Psoas muscle (tissue), 8 donors: ENCODE measurements around the gene GABRR3. TPM values are rescaled to one million over a fixed set of nuclear protein-coding genes. Genes with fewer than 3 reads are reported as not detected.

Experiments used
- ATAC-seq, 4 donors: fragments of 200-7000 bp; cut with Tn5 transposase; one replicate each; pipeline ENCODE4 v1.9.1; 2020; ENCODE audit warnings: moderate library complexity in 3 of 4, mild to moderate bottlenecking in 2 of 4
- DNase-seq, 2 donors: peaks; one replicate each; pipeline ENCODE4 v3.0.0-alpha.2; 2020
- H3K27ac ChIP-seq: fragments of 200-600 bp; one replicate; pipeline ENCODE4 v1.8.0; 2022
- H3K27me3 ChIP-seq, 3 donors: fragments of 200-600 bp in 1 of 3; one replicate each; pipeline versions ENCODE4 v1.6.1 to v1.8.0; 2013 to 2022; ENCODE audit warnings: low read length in 2 of 3, mild to moderate bottlenecking in 2 of 3, moderate library complexity in 1 of 3; ENCODE audit not compliant: insufficient read depth in 3 of 3
- H3K36me3 ChIP-seq, 2 donors: fragments of 200-600 bp in 1 of 2; one replicate each; pipeline versions ENCODE4 v1.6.1 to v1.8.0; 2013 to 2022; ENCODE audit warnings: low read depth in 1 of 2, mild to moderate bottlenecking in 1 of 2, moderate library complexity in 1 of 2; ENCODE audit not compliant: insufficient read depth in 1 of 2
- H3K4me1 ChIP-seq: fragments of 200-600 bp; one replicate; pipeline ENCODE4 v1.8.0; 2022
- H3K4me3 ChIP-seq: fragments of 200-600 bp; one replicate; pipeline ENCODE4 v1.8.0; 2022; ENCODE audit warnings: mild to moderate bottlenecking
- H3K9me3 ChIP-seq: fragments of 200-600 bp; one replicate; pipeline ENCODE4 v1.8.0; 2022
- WGBS, 3 donors: extraction: QIAGEN DNeasy Blood & Tissue Kit; methylation state at CpG; one replicate each; pipeline versions ENCODE4 v1.1.6 to v1.1.7; 2013; 5-methylcytosine and 5-hydroxymethylcytosine counted together
- intact Hi-C, 2 donors: fragments of 100-400 bp; cut with DNase I; formaldehyde crosslinking; loops; one replicate each; pipeline versions ENCODE4 v1.11.0 to v1.14.2; 2022
- polyA plus RNA-seq, 3 donors: library from polyadenylated mRNA; stranded (reverse); fragments of 200-250 nt; gene quantifications; one replicate each; pipeline ENCODE4 v1.2.3, GENCODE V29; 2013
- total RNA-seq, 4 donors: library from RNA; stranded (reverse); fragmentation: NEBNext Ultra II Directional in 2 of 4; extraction: Animal tissue kit (Norgen Biotek cat#: 25700) in 2 of 4; gene quantifications; one replicate each; pipeline versions ENCODE4 v1.2.1 to v1.2.4, GENCODE V29; 2021 to 2023
- TF ChIP-seq, protein P1 (sequence below): fragments of 200-600 bp; IDR thresholded peaks from one replicate; pipeline ENCODE4 v1.8.0; 2022; ENCODE audit warnings: antibody characterized with exemption
- donor health status: healthy with polysubstance abuse.
- donor health status: DM: no; HTN: no; CAD: no; lungs with moderate emphysema.
- donor health status: Bipolar disorder and iron deficiency.
- donor health status: healthy.
- donor health status: DM: yes; HTN: yes; CAD: no.
- donor health status: DM: no; HTN: no; CAD: no.
- donor health status: DM: no; HTN: no; CAD: no.
- donor health status: DM: yes; HTN: yes; CAD: no.

Gene GABRR3
- total and polyA plus RNA-seq, 7 donors, result 0.10 TPM; not detected in 6

DNA sequence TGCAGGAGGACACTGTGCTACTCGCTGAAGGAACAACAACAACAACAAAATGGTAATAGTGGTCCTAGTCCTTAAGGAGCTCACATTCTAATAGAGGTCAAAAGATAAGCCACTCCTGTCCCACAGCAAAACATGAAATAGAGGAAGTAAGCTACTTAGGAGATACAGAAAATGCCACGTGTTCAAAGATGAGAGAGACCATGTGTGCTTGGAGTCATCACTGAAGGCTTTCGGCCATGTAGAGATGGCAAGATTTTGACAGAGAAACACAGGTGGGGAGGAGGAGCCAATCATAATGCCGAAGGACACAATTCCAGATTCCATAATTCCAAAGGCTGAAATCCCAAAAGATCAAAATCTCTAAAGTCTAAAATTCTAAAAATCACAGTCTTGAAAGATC is 38.1 kb downstream of the GABRR3 start:
- Histone ChIP-seq H3K4me1 (no peaks in the 10 kb centered on the region), H3K36me3 (no peaks in the 10 kb centered on the region), H3K27ac (no peak overlapping the region), H3K4me3 (no peak overlapping the region), H3K27me3 (no peaks in the 10 kb centered on the region), H3K9me3 (no peaks in the 10 kb centered on the region)
- DNase-seq (no peak), ATAC-seq (no peak)
- TF ChIP-seq, protein P1, sequence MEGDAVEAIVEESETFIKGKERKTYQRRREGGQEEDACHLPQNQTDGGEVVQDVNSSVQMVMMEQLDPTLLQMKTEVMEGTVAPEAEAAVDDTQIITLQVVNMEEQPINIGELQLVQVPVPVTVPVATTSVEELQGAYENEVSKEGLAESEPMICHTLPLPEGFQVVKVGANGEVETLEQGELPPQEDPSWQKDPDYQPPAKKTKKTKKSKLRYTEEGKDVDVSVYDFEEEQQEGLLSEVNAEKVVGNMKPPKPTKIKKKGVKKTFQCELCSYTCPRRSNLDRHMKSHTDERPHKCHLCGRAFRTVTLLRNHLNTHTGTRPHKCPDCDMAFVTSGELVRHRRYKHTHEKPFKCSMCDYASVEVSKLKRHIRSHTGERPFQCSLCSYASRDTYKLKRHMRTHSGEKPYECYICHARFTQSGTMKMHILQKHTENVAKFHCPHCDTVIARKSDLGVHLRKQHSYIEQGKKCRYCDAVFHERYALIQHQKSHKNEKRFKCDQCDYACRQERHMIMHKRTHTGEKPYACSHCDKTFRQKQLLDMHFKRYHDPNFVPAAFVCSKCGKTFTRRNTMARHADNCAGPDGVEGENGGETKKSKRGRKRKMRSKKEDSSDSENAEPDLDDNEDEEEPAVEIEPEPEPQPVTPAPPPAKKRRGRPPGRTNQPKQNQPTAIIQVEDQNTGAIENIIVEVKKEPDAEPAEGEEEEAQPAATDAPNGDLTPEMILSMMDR, result no peak
- WGBS, 3 donors, result 56 to 64% (median 60%) methylated on average over 4 of the region's 4 CpGs
- intact Hi-C loops, result no loop called here

DNA sequence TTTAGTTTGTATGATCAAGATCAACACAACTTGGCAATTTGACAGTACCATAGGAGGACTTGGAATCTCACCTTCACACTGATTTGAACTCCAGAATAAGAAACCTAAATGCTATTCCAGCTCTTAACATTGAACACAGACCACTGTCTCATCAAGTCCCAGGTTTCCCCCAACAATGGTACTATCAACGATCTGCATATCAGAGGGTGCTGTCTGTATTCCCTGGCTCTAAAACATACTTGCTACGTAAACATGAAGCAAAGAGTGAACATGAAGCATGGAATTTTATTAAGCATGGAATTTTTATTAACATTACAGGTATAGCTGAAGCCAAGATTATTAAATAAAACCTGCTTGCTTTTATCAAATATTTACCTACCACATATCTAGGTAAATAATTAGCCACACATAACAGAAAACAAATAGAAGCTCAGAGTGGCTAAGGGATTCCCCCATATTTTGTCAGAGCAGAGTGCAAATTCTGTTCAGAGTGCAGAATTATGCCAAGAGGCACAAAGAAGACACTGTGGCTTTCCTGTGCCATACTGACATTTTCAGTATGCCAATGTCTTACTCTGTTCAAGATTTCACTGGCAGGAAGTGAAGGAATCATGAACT is 40.7 kb downstream of the GABRR3 start:
- WGBS, 3 donors, result 82 to 92% (median 85%) methylated on average over 2 of the region's 2 CpGs
- no peak for ATAC-seq

DNA sequence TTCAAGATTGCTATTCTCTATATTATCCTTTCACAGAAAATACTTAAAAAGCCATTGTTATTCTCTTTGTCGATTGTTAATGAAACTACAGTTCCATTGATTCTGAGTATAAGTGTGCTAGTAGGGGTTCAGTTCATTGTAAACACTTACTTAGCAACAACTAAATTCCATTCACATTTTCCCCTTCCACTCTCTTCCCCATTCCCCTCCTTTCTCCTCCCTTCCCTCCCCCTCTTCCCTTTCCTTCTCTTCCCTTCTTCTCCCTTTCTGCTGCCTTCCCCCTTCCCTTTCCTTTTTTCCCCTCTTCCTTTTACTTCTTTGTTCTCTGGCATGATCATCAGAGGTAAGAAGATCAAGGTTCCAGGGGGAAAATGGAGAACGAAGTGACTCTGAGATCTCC is 41.6 kb downstream of the GABRR3 start:
- ATAC-seq (no peak), DNase-seq (no peak)
- TF ChIP-seq, protein P1, result no peak
- no peaks in the 10 kb centered on the region for H3K27me3 ChIP-seq
- intact Hi-C loops, result no loop called here
- no peak overlapping the region for H3K4me3 ChIP-seq
- H3K36me3 ChIP-seq, result no peaks in the 10 kb centered on the region
- no peaks in the 10 kb centered on the region for H3K4me1 ChIP-seq
- no peak overlapping the region for H3K27ac ChIP-seq
- WGBS, 3 donors, result 71 to 76% (median 76%) methylated on average over 2 of the region's 2 CpGs
- H3K9me3 ChIP-seq, result no peaks in the 10 kb centered on the region

More for the DNA sequence above, 40.7 kb downstream of the GABRR3 start:
- H3K36me3 ChIP-seq, result no peaks in the 10 kb centered on the region
- no peak for DNase-seq
- no peak overlapping the region for H3K4me3 ChIP-seq
- H3K9me3 ChIP-seq, result no peaks in the 10 kb centered on the region
- intact Hi-C loops, result no loop called here
- TF ChIP-seq, protein P1, result no peak
- no peak overlapping the region for H3K27ac ChIP-seq
- no peaks in the 10 kb centered on the region for H3K4me1 ChIP-seq
- H3K27me3 ChIP-seq, result no peaks in the 10 kb centered on the region

DNA sequence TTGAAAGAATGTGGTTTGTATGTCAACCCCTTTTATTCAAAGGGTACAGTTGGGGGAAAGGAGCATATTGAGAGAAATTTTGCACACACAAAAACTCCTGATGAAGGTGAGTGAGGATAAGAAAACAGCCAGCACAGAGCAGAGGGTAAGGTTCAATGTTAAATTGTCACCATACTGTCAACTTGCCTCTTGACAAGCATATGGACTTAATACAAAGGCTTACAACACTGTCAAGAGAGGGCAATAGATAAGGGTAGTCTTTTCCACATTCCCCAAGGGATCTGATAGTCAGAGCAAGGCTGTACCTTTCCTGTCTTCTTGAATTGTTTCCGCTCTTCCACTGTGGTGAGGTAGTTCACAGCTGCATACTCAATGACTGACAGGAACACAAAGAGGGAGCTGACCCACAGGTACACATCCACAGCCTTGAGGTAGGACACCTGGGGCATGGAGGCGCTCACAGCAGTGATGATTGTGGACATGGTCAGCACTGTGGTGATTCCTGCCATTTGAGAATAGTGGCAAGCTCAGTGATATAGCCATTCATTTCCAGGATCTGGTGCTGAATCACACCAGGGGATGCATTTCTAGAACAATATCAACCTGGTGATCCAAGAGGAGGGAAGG is 42.5 kb downstream of the GABRR3 start:
- 97 to 100% (median 98%) methylated on average over 2 of the region's 2 CpGs for WGBS, 3 donors
- no peaks in the 10 kb centered on the region for H3K36me3 ChIP-seq
- DNase-seq, result no peak
- TF ChIP-seq, protein P1, result no peak
- H3K4me1 ChIP-seq, result no peaks in the 10 kb centered on the region
- no peak for ATAC-seq
- intact Hi-C loops, result no loop called here
- H3K27ac ChIP-seq, result no peak overlapping the region
- H3K27me3 ChIP-seq, result no peaks in the 10 kb centered on the region
- no peaks in the 10 kb centered on the region for H3K9me3 ChIP-seq
- H3K4me3 ChIP-seq, result no peak overlapping the region

DNA sequence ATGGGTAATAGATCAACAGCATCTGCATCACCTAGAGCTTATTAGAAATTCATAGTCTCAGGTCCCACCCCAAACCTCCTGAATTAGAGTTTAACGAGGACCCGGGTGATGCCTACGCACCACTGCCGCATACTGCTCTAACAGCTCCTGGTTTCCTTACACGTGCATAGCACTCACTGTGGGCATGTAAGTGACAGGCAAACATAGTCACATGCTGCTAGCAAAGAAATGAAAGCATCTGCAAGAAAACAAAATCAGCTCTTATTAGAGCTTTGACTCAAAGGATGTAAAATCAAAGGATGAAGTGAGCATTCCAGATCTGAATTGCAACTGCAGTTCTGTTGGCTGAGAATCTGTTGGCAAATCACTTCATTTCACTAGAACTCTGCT is 43.8 kb downstream of the GABRR3 start:
- WGBS, 3 donors, result 63 to 71% (median 68%) methylated on average over 5 of the region's 5 CpGs
- H3K9me3 ChIP-seq, result no peaks in the 10 kb centered on the region
- no peak overlapping the region for H3K27ac ChIP-seq
- TF ChIP-seq, protein P1, result no peak
- no peaks in the 10 kb centered on the region for H3K27me3 ChIP-seq
- H3K36me3 ChIP-seq, result no peaks in the 10 kb centered on the region
- DNase-seq (no peak), ATAC-seq (no peak)
- intact Hi-C loops, result no loop called here
- H3K4me1 ChIP-seq, result no peaks in the 10 kb centered on the region
- H3K4me3 ChIP-seq, result no peak overlapping the region
